Mesothelial cell of epicardium (in vitro differentiated cells): ENCODE data around the gene SNRPD2. TPM values are rescaled to one million over a fixed set of nuclear protein-coding genes. Genes with fewer than 3 reads are reported as not detected.
A peak's percentile ranks its signal among the peaks of the same experiment; 100 is the strongest.
"Not testable (repeated sequence)": the region's sequence is repeated elsewhere in the genome, so short reads cannot be mapped to it uniquely, and the experiment has no call there.

Experiments
- DNase-seq, 2 experiments: peaks; one replicate each; pipeline ENCODE4 v3.0.0; 2021; ENCODE audit warnings: low spot score in 2 of 2; ENCODE audit not compliant: unreplicated experiment in 2 of 2
- H3K27ac Mint-ChIP-seq: 2 replicates; pipeline ENCODE4 v1.8.0; 2021; ENCODE audit warnings: mixed read lengths
- H3K27me3 Mint-ChIP-seq: 2 replicates; pipeline ENCODE4 v1.8.0; 2021; ENCODE audit warnings: low read depth, mixed read lengths
- H3K36me3 Mint-ChIP-seq: 2 replicates; pipeline ENCODE4 v1.8.0; 2021; ENCODE audit warnings: mixed read lengths
- H3K4me1 Mint-ChIP-seq: 2 replicates; pipeline ENCODE4 v1.8.0; 2021; ENCODE audit warnings: mixed read lengths
- H3K4me3 Mint-ChIP-seq: 2 replicates; pipeline ENCODE4 v1.8.0; 2021; ENCODE audit warnings: mild to moderate bottlenecking, moderate library complexity, mixed read lengths
- H3K9me3 Mint-ChIP-seq: 2 replicates; pipeline ENCODE4 v1.8.0; 2021; ENCODE audit warnings: mixed read lengths
- CTCF ChIP-seq: fragments of 200-600 bp; sonication (generic); IDR thresholded peaks from one replicate; pipeline ENCODE4 v1.5.0; 2021; ENCODE audit warnings: antibody characterized with exemption; ENCODE audit not compliant: unreplicated experiment
- total RNA-seq: library from RNA; stranded (reverse); gene quantifications from 3 replicates; pipeline ENCODE4 v1.2.1, GENCODE V29; 2021

Gene SNRPD2
- total RNA-seq, 1 donor from 2014 or later = 440 TPM

GRCh38 chr19:45729800-45730290, 38.1 kb upstream of the SNRPD2 start:
- TF ChIP-seq CTCF = no peak
- H3K27me3 Mint-ChIP-seq = no peaks in the 10 kb centered on the region
- H3K27ac Mint-ChIP-seq = peak overlapping the region; percentile 76
- no peaks in the 10 kb centered on the region for H3K9me3 Mint-ChIP-seq
- no peaks in the 10 kb centered on the region for H3K36me3 Mint-ChIP-seq
- DNase-seq = no peak
- peaks cover 14% of the 10 kb centered on the region for H3K4me1 Mint-ChIP-seq
- H3K4me3 Mint-ChIP-seq = peak overlapping the region; percentile 89

GRCh38 chr19:45728683-45729082, 36.9 kb upstream of the SNRPD2 start:
- H3K4me3 Mint-ChIP-seq, H3K27ac Mint-ChIP-seq, H3K36me3 Mint-ChIP-seq, DNase-seq, H3K9me3 Mint-ChIP-seq, H3K27me3 Mint-ChIP-seq: not testable (repeated sequence)
- peaks cover 14% of the 10 kb centered on the region for H3K4me1 Mint-ChIP-seq

- H3K4me3 Mint-ChIP-seq, H3K27me3 Mint-ChIP-seq, H3K27ac Mint-ChIP-seq, H3K9me3 Mint-ChIP-seq, DNase-seq: not testable (repeated sequence)
- Mint-ChIP-seq H3K36me3 (peaks cover 14% of the 10 kb centered on the region), H3K4me1 (peaks cover 24% of the 10 kb centered on the region)
Measured at GRCh38 chr19:45720065-45720464, 28.3 kb upstream of the SNRPD2 start.

GRCh38 chr19:45717983-45718650, 26.4 kb upstream of the SNRPD2 start:
- DNase-seq = no peak
- no peaks in the 10 kb centered on the region for H3K27me3 Mint-ChIP-seq
- H3K4me1 Mint-ChIP-seq = peaks cover 24% of the 10 kb centered on the region
- H3K9me3 Mint-ChIP-seq = no peaks in the 10 kb centered on the region
- peak overlapping the region; percentile 99 for H3K27ac Mint-ChIP-seq
- H3K36me3 Mint-ChIP-seq = peaks cover 14% of the 10 kb centered on the region
- TF ChIP-seq CTCF = no peak
- H3K4me3 Mint-ChIP-seq = peak overlapping the region; percentile 93

- Mint-ChIP-seq H3K27me3 (no peaks in the 10 kb centered on the region), H3K4me3 (peak overlapping the region; percentile 93), H3K4me1 (peaks cover 24% of the 10 kb centered on the region), H3K9me3 (no peaks in the 10 kb centered on the region), H3K36me3 (peaks cover 14% of the 10 kb centered on the region), H3K27ac (peak overlapping the region; percentile 99)
- TF ChIP-seq CTCF = no peak
- peak; percentile 95 to 96 for DNase-seq
Measured at GRCh38 chr19:45717131-45717982, 25.6 kb upstream of the SNRPD2 start.

- TF ChIP-seq CTCF = no peak
- no peaks in the 10 kb centered on the region for H3K9me3 Mint-ChIP-seq
- peaks cover 15% of the 10 kb centered on the region for H3K36me3 Mint-ChIP-seq
- peak in 1 of 2 experiments; percentile 45 for DNase-seq
- peak overlapping the region; percentile 99 for H3K27ac Mint-ChIP-seq
- no peaks in the 10 kb centered on the region for H3K27me3 Mint-ChIP-seq
- H3K4me3 Mint-ChIP-seq = peak overlapping the region; percentile 93
- peaks cover 24% of the 10 kb centered on the region for H3K4me1 Mint-ChIP-seq
Measured at GRCh38 chr19:45716359-45717130, 24.8 kb upstream of the SNRPD2 start.
